Breast epithelium (tissue), 3 donors: Measurements from ENCODE around the gene DSG4.

Experiments
- CTCF ChIP-seq, 3 donors: fragments of 450-650 bp; IDR thresholded peaks; one replicate each; pipeline ENCODE4 v1.5.1; 2016 to 2017; ENCODE audit warnings: antibody characterized with exemption in 3 of 3, mild to moderate bottlenecking in 3 of 3, moderate library complexity in 3 of 3
- POLR2A ChIP-seq: fragments of 450-650 bp; IDR thresholded peaks from one replicate; pipeline ENCODE4 v1.6.1; 2016; ENCODE audit warnings: antibody characterized with exemption, mild to moderate bottlenecking, moderate library complexity

GRCh38 chr18:31450409-31450808 lies 73.8 kb downstream of the DSG4 start:
- TF ChIP-seq CTCF (IDR thresholded peaks at IDR 0.05) (no peak), POLR2A (no peak)
